HG02870 (cell line): Measurements from ENCODE around the gene CDADC1.
"Not testable (repeated sequence)": the region's sequence is repeated elsewhere in the genome, so short reads cannot be mapped to it uniquely, and the experiment has no call there.

Experiments
- ATAC-seq: cut with Tn5 transposase; IDR thresholded peaks from one replicate; pipeline ENCODE4 v1.9.1; 2021; ENCODE audit warnings: mild to moderate bottlenecking, moderate library complexity; ENCODE audit not compliant: unreplicated experiment

The CDADC1 gene

DNA sequence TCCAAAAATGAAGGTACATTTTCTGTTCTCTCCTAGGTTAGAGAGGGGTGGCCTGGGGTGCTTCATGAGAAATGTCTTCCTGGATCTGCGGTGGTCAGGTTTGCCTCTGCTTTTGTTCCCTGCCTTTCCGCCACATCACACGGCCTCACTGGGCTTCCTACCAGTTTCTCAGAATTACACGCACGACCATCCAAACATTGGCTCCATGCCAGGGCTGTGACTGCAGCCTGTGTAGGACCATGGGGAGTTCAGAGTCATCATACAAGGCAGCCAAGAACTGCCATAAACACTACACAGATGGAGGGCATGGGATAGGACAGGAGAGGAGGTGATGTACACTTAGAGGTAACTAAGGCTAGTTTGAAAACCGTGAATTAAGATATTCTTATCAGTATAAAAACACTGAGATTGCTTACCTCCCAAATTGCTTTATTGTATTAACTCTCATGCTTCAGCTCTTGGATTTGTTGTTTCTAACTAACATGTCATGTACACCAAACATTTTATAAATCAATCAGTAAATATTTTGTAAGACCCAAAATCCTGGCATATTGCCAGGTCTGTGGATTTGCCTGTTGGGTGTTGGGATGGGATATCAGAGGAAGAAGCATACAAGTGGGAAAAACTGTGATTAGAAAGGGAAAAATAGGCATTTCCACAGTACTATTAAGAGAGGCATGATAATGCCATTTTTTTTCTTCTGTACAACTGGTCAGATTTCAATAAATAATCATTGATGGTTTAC lies 45.2 kb downstream of the CDADC1 start:
- no peak for ATAC-seq

DNA sequence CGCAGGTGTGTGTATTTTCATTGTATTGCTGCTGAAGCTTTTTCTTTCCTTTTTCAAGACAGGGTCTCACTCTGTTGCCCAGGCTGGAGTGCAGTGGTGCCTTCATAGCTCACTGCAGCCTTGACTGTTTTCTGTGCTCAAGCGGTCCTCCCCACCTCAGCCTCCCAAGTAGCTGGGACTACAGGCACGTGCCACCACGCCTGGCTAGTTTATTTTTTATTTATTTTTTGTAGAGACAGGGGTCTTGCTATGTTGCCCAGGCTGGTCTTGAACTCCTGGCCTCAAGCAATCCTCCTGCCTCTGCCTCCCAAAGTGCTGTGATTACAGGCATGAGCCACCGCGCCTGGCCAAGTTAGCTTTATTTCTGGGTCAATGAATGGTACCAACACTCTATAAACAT lies 47.0 kb downstream of the CDADC1 start:
- not testable (repeated sequence) for ATAC-seq

DNA sequence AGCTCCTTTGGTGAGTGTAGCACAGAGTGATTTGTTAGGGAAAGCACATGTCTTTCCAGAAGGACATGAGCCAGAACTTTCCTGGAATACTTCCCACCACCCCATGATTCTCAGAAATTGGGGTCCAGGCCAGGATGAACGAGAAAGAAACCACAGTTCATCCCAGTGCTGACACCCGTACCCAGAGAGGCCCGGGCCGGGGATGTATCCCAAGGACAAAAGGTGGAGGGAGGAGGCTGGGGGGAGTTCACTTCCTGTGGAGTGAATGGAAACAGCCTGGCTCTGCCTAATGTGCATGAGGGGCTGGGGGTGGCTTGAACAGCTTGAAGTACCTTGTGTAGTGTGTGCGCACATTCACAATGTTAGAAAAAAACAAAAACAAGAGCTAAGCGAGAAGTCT lies 47.5 kb downstream of the CDADC1 start:
- no peak for ATAC-seq

DNA sequence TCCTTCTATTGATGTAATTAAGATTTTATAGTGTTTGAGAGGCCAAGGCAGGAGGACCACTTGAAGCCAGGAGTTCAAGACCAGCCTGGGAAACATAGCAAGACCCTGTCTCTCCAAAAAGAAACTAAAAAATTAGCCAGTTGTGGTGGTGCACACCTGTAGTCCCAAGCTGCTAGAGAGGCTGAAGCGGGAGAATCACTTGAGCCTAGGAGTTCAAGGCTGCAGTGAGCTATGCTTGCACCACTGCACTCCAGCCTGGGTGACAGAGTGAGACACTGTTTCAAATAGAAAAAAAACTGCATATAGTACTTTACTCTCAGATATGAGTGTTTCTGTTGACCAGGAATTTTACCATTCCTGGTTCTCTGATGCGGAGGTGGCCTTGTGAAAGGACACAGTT lies 48.9 kb downstream of the CDADC1 start:
- ATAC-seq: no peak

DNA sequence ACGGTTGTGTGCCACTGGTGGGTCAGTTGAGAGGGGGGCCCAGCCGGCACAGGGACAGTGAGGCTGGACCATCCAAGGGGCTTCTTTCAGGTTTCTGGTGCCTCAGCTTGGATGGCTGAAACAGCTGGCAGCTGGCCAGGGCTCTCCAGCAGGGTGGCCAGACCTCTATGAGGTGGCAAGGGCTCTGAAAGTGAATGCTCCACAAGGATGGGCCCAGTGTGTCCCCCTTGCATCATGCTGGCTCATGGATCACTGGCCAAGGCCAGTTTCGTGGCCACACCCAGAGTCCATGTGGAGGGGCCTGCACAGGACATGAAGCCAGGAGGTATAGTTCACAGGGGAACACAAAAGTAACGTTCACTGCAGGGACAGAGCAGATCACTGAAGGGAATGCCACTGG lies 49.6 kb downstream of the CDADC1 start:
- ATAC-seq: no peak

DNA sequence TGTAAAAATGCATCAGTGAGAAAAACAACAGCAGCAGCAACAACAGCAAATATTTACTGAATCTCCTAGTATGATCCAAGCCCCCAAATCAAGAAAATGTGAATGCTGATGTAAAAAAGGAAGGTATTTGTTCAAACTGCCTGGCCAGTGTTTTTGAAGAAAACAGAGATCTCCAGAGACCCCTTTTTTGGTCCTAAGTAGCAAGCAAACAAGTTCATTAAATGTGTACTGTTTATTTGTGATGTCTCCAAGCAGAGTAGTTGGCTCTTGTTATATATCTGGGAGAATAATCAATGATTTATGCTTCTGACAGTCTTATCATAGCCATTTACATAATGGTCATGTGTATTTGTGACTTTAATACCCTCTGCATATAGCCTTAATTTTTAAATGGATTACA lies 50.7 kb downstream of the CDADC1 start:
- no peak for ATAC-seq

DNA sequence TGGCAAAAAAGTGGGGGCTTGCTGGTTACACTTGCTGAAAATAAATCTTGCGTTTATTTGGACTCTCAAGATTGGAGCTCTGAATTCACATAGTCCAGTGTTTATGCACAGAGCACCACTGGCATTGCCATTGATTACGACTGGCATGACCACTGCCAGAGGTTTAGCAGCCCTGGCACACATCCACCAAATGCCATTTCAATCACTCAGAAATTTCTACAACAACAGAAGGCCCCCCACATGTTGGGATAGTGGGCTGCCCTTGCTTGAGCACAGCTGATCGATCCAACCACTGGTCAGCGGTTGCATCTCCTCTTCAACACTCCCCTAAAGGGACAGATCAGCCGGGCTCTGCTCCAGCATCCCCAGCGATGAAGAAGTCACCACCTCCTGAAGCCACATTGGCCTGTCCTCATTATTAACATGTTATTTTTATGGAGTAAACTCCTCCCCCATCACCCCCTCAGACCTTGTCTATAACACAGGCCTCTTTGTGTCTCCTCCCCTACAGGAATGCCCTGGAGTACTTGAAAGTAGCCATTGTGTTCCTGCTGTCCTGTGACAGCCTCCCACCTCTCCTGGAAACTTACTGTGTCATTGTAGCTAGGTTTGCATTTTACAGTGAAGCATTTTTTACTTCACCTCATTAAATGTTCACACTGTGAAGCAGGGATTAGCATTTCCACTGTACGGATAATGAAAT lies 51.3 kb downstream of the CDADC1 start:
- ATAC-seq: no peak

DNA sequence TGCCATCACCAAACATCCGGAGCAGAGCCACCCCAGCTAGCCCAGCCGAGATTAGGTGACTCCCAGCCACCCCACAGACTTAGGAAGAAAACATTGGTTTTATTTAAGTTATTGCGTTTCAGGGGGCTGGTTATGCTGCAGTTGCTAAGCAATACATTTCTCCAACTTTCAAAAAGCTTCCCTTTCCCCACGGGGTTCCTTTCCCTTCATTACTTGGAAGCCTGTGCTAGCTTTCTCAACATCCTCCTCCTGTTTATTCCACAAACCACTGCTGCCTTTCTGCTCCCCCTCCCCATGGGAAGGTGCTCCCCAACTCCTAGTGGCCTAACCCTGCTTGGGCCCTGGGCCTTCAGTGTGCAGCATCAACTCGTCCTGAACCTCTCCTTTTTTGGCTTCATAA lies 52.6 kb downstream of the CDADC1 start:
- no peak for ATAC-seq

DNA sequence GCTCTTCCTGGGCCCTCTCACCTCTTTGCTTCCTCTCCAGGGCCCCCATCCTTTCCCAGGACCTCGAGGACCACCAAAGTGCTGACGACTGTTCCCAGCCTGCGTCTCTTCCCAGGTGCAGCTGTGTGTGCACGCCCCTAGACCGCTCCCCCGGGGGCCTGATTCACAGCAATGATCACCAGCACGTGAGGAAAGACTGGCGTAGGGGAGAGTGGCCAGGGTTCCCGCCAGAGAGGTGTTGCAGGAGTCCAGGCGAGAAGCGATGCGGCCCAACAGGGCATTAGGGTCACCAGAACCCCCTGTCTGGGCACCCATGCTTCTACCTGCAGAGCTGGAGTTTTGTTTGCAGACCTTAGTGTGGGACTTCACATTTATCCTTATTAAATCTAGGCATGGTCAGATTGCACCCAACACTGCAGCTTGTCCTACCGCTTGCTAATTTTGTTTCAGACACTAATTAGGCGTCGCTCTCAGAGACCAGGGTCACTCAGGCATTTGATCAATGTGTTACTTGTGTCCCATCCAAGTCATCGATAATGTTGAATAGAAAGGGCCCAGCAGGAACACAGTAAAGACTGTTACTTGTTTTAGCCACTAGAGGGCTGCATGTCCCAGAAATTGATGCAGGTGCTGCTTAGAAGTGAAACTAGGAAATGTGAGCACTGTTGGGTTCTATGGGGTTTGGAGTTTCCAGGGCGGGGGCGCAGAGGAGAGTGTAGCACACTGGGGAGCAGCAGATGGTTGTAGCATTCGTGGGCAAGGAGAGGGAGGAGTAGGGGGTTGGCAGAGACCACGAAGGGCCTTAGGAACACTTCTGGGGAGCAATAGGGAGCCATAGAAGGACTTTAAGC lies 53.2 kb downstream of the CDADC1 start:
- ATAC-seq: peak; percentile 89

DNA sequence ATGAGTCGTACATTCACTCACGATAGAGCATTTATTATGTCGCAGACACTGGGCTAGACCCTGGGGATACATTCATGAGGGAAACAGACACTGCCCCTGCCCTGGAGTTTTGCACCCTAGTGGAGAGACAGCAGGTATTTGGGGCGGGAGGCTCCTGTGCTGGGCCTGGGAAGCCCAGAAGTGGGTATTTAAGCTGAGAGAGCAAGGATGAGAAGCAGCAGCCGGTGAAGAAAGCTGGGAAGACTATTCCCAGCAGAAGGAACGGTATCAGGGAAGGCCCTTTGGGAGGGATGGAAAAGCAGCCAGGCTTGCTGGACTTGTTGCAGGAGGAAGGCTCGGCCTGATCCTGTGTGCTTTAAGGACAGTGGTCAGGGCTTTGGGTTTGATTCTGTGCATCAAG lies 54.5 kb downstream of the CDADC1 start:
- ATAC-seq: no peak

DNA sequence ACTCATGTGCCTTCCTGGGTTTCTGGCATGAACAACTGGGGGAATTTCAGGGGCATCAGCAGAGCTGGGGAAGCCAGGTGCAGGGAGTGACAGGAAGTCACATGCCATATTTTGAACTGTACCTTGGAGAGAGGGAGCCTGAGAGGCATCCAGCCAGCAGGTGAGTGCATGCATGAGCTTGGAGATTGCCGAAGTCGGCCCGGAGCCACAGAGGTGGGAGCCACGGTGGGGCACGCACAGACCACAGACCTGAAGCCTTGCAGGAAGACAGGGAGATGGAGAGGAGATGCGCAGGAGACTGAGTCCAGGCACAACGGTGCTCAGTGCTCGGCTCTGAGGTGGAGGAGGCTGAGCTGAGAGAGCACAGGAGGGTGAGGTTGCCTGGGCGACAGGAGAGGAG lies 55.1 kb downstream of the CDADC1 start:
- ATAC-seq: no peak

DNA sequence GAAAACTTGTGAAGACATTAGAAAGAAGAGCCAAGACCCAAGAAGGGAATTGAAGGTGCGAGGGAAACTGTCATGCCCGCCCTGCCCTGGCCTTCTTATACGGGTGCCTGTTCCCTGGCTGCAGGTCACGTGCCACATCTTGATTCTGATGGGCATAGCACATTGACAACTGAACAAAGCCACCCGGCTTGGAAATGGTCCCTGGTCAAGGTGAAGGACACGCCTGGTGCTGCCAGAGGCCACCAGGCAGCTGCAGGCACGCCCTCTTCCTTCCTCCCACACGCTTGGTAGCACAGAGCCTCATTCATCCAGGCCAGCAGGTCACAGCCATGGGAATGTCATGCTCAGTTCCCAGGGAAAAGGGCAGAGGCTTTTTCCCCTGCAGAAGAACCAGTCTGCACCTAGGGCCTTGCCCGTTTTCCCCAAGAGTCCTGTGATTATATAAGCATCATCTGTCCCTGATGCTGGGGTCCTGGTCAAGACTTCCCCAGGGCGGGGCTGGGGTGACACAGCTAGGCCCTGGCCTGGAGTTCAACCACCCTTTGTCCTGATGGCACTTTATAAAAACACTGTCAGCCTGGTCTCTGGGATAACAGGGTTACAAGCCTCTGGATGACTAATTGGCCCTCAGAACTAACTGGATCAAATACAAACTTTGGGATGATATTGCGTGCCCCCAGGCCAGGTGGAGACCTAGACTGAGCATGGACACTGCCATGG lies 56.0 kb downstream of the CDADC1 start:
- ATAC-seq: no peak

DNA sequence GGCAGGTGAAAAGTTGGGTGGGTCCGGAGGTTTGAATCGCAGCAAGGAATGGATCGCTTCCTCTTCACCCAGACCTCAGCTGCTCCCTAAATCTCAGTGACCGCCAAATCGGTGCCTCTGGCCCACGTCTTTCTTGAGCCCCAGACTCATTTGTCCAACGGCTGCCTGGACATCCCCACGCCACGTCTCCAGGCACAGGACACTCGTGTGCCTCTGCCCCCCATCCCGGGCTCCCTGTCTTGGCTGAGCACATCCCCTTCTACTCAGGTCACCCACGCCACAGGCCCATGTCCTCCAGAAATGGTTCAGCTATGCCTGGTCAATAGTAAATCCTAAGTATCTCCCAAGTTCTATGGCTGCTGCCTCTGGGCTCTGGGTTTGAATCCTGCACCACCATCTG lies 56.6 kb downstream of the CDADC1 start:
- ATAC-seq: no peak

DNA sequence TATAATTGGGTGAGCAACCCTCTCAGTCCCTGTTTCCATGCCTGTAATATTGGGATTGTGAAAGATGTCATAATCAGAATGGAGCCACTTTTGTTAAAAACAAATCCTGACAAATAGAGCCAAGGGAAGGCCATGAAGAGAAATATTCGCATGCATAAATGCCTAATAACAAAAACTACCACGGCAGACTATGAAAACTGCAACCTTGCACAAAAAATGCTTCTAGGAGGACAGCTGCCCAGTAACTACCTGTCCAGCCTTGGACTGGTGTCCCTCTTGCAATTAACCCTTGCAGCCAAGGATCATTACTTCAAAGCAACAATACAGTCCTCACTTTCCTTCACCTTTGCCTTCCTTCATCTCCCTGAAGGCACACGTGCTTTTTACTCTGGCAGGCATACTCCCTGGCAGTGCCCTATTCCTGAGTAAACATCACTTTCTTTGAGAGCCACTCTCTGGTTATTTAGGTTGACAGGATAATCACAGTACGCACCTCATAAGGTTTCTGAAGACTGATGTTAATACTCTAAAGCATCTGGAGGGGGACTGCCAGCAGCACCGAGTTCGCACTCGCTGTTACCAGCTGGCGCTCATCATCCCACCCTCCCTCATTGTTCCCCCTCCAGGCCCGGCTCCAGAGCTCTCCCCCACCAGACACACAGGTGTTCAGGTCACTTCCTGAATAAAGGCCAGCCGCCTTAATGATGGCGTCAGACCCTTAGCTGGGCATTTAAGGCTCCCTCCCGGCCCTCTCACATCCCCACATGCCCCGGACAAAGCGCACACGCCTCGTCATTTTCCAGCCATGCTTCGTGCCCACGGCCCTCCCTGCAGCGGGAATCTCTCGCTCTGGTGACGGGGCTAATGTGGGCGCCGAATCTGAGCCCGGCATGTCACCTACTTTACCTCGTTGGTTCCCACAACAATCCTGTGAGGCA lies 57.3 kb downstream of the CDADC1 start:
- ATAC-seq: no peak

DNA sequence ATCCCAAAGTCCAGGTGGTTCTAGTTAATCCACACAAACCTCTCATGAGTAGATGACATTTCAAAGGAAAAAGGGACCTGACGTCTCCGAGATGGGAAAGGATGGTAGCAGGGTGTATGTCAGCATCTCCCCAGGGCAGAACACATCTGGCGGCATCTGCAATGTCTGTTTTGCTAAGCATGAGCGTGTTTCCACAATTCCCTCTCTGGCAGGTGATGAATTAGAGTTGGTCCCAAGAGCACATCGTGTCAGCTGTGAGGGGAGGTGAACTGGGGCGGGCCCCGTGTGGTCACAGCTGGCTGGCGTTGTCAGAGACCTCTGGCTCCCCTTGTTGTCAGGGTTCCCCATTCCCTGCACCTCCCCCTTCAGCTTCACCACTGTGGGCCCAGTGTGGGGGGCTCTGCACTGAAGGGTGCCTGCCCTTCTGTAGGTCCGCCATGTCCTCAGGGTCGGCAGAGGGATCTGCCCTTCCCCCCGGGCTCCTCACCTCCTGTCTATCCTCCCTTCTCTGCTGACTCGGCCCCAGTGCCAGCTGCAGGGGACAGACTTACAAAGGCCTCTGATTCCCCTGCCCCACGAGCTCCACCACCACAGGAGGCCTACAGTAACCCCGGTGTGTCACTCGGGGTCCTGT lies 58.2 kb downstream of the CDADC1 start:
- no peak for ATAC-seq

DNA sequence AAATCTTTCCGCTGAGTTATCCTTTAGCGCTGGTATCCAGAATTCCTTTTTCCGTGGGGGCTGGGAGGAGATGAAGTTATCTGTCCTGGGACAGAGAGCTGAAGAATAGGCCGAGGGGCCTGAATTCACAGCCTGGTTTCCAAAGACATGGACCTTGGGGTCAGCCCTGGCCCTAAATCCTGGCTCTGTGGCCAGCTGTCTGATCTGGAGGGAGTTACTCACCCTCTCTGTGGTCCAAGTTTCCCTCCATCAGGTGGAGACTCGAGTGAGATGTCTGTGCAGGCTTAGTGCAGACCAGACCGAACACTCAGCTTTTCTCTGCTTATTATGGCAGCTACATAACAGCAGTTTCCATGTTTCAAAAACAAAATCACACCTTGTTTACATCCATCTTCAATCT lies 59.6 kb downstream of the CDADC1 start:
- ATAC-seq: no peak

DNA sequence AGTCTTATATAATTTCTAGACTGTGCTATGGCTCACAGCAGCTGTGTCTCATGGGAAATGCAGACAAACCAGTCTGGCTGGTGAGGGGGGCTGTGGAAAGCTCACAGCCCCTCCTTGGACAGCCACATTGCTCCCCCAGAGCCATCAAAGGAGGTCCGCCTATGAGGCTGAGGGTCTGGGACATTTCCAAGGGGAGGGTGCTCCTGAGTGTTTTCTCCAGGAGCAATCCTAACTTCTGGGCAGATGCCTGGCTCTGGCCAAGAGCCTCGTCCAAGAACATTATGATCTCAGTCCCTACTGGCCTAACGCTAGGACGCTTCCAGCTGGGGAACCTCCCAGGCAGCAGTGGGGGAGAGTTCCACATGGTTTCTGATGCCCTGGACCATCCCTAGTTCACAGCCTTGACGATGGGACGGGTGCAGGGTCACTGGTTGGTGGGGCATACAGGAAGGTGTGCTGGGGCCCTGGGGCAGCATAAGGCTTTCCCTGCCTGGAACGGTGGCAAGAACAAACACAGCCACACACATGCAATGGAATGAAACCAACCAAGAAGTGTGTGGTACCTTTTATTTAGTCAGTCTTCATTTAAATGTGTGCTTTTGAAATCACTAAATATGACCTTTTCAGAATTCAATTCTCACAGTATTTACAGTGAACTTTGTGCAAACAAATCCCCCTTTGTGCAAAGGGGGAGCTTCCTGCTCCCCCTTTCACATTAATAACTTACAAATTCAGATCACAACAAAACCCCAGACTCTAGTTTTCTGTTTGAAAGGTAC lies 60.6 kb downstream of the CDADC1 start:
- no peak for ATAC-seq

DNA sequence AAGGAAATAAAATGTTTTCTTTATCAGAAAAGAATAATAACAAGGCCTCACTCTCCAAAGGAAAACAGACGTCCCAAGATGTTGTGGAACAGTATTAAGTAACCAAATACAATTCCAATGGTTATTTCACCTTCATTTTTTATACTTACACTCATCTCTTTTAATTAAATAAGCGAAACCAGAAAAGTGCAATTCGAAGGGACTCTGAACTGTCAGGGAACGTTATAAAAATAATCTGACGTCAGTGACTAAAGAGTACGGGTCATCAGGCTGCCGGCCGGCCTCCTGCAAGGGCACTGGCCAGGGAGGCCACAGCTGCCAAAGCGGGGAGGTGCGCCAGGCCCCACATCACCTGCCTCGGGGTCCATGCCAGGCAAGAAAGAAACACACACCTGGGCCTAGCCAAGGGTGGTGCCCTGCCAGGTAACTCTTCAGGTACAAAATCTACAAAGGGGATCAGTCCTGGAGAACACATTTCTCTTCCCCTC lies 61.2 kb downstream of the CDADC1 start:
- no peak for ATAC-seq

DNA sequence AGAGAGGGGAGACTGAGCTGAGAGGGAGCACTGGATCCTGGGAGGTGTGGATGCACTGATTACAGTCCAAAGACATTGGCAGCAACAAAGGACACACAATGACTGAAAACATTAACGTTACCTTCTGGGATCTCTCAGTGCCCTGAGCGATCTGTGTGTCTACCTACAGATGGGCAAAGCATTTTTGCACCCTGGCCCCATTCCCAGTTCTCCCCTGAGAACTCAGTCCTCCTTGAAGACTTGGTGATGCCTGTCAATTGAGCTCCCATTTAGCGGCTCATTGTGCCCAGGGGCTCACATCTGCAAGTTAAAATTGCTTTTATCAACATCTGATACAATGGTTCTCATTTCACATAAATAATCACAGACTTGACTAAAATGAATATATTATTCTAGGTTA lies 62.5 kb downstream of the CDADC1 start:
- ATAC-seq: no peak
